Kidney (tissue), 14 donors: ENCODE data around the gene SLC41A3. TPM values are rescaled to one million over a fixed set of nuclear protein-coding genes. Genes with fewer than 3 reads are reported as not detected.
A peak's percentile ranks its signal among the peaks of the same experiment; 100 is the strongest.

Experiments
- DNase-seq, 5 donors: peaks; one replicate each; pipeline ENCODE4 v3.0.0-alpha.2; 2013 to 2020
- FAIRE-seq: peaks from 2 replicates; lab custom pipeline; 2012; peaks lifted over from hg19 to GRCh38; lab: Jason Lieb, UNC
- H3K27ac ChIP-seq, 2 donors: one replicate each; pipeline ENCODE4 v1.7.0; 2013; ENCODE audit warnings: low read depth in 2 of 2, low read length in 2 of 2, inconsistent platforms in 1 of 2
- H3K27me3 ChIP-seq: one replicate; pipeline ENCODE4 v1.7.1; 2013; ENCODE audit warnings: low read length, inconsistent platforms; ENCODE audit not compliant: control insufficient read depth, insufficient read depth
- H3K36me3 ChIP-seq, 3 donors: one replicate each; pipeline versions ENCODE4 v1.7.0 to v1.7.1; 2013; ENCODE audit warnings: low read length in 3 of 3, control low read depth in 1 of 3, inconsistent platforms in 1 of 3; ENCODE audit not compliant: insufficient read depth in 3 of 3, control insufficient read depth in 2 of 3
- H3K4me1 ChIP-seq, 3 donors: one replicate each; pipeline versions ENCODE4 v1.7.0 to v1.7.1; 2013; ENCODE audit warnings: low read length in 3 of 3, inconsistent platforms in 1 of 3, low read depth in 1 of 3; ENCODE audit not compliant: control insufficient read depth in 2 of 3, insufficient read depth in 2 of 3
- H3K4me3 ChIP-seq, 3 donors: one replicate each; pipeline versions ENCODE4 v1.7.0 to v1.8.1; 2013; ENCODE audit warnings: low read length in 3 of 3, control low read depth in 1 of 3, inconsistent platforms in 1 of 3
- H3K9ac ChIP-seq, 3 donors: one replicate each; pipeline versions ENCODE4 v1.7.0 to v1.7.1; 2013; ENCODE audit warnings: low read length in 3 of 3, control low read depth in 1 of 3, inconsistent platforms in 1 of 3
- H3K9me3 ChIP-seq, 3 donors: one replicate each; pipeline versions ENCODE4 v1.7.0 to v1.7.1; 2013; ENCODE audit warnings: low read length in 3 of 3, control low read depth in 1 of 3, inconsistent platforms in 1 of 3; ENCODE audit not compliant: control insufficient read depth in 2 of 3, insufficient read depth in 1 of 3
- intact Hi-C: fragments of 100-400 bp; cut with DNase I; formaldehyde crosslinking; loops from one replicate; pipeline ENCODE4 v1.11.1; 2022
- polyA plus RNA-seq: library from polyadenylated mRNA; stranded (reverse); fragments of 350-450 nt; fragmentation: Illumina TruSeq; extraction: RNeasy Lipid Tissue Mini Kit (QIAGEN cat#74804); gene quantifications from one replicate; pipeline ENCODE4 v1.2.3, GENCODE V29; 2014; ENCODE audit warnings: low read depth, low replicate concordance; ENCODE audit not compliant: insufficient read depth
- total RNA-seq: library from RNA; stranded (reverse); fragmentation: NEBNext Ultra II Directional; extraction: Animal tissue kit (Norgen Biotek cat#: 25700); gene quantifications from one replicate; pipeline ENCODE4 v1.2.1, GENCODE V29; 2021
- TF ChIP-seq, protein P1 (sequence below): IDR thresholded peaks from 3 replicates; pipeline ENCODE4 v1.5.1; 2012; ENCODE audit warnings: mild to moderate bottlenecking, moderate library complexity, borderline replicate concordance; ENCODE audit not compliant: insufficient read depth; ENCODE audit errors: extremely low read depth
- donor health status: control.
- donor health status: control.
- donor health status: control.
- donor health status: control.
- donor health status: control.
- donor health status: DM: yes; HTN: yes; CAD: no.
- donor health status: Normal renal cell carcinoma (clear cell type).

Gene SLC41A3
- total and polyA plus RNA-seq, 2 donors from 2014 or later: 31.6 to 74.3 TPM

DNA sequence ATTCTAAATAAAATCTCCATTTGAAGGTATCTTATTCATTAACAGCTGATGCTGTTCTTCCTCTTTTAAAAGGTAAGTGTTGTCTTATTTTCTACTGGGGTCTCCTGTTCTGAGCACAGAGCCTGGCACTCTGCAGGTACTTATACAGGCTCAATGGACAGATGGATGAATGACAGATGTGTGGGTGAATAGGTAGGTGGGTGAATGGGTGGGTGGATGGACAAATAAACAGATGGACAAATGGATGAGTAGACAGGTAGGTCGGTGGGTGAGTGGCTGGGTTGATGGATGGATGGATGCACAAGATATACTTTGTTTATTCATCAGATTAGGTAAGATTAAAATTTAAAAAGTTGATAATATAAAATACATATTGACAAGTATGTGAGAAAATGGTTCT is 53.5 kb downstream of the SLC41A3 start:
- TF ChIP-seq, protein P1, sequence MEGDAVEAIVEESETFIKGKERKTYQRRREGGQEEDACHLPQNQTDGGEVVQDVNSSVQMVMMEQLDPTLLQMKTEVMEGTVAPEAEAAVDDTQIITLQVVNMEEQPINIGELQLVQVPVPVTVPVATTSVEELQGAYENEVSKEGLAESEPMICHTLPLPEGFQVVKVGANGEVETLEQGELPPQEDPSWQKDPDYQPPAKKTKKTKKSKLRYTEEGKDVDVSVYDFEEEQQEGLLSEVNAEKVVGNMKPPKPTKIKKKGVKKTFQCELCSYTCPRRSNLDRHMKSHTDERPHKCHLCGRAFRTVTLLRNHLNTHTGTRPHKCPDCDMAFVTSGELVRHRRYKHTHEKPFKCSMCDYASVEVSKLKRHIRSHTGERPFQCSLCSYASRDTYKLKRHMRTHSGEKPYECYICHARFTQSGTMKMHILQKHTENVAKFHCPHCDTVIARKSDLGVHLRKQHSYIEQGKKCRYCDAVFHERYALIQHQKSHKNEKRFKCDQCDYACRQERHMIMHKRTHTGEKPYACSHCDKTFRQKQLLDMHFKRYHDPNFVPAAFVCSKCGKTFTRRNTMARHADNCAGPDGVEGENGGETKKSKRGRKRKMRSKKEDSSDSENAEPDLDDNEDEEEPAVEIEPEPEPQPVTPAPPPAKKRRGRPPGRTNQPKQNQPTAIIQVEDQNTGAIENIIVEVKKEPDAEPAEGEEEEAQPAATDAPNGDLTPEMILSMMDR: no peak
- no peak for DNase-seq
- Histone ChIP-seq H3K4me1 (no peaks in the 10 kb centered on the region), H3K27me3 (no peaks in the 10 kb centered on the region), H3K27ac (no peak overlapping the region), H3K9ac (no peak overlapping the region), H3K36me3 (peaks cover 0 to 2% (median 0%) of the 10 kb centered on the region in 3 donors), H3K4me3 (no peak overlapping the region), H3K9me3 (peaks cover 0 to 4% (median 0%) of the 10 kb centered on the region in 3 donors)
- FAIRE-seq: no peak
- intact Hi-C loops: no loop called here

DNA sequence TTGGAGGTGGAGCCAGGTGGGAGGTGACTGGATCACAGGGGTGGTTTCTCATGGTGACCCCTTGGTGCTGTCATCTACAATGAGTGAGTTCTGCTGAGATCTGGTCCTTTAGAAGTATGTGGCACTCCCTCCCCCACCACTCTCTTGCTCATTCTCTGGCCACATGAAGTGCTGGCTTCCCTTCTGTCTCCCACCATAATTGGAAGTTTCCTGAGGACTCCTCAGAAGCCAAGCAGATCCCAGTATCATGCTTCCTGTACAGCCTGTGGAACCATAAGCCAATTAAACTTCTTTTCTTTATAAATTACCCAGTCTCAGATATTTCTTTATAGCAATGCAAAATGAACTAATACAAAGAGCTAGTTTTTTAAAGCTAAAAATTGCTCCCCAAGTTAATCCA is 54.7 kb downstream of the SLC41A3 start:
- no peak overlapping the region for H3K4me3 ChIP-seq
- FAIRE-seq (no peak), DNase-seq (no peak)
- TF ChIP-seq, protein P1: no peak
- H3K27ac ChIP-seq: no peak overlapping the region
- H3K9ac ChIP-seq: no peak overlapping the region
- intact Hi-C loops: no loop called here
- peaks cover 0 to 2% (median 1%) of the 10 kb centered on the region in 3 donors for H3K36me3 ChIP-seq
- no peaks in the 10 kb centered on the region for H3K4me1 ChIP-seq
- H3K9me3 ChIP-seq: peaks cover 0 to 4% (median 0%) of the 10 kb centered on the region in 3 donors
- H3K27me3 ChIP-seq: no peaks in the 10 kb centered on the region

DNA sequence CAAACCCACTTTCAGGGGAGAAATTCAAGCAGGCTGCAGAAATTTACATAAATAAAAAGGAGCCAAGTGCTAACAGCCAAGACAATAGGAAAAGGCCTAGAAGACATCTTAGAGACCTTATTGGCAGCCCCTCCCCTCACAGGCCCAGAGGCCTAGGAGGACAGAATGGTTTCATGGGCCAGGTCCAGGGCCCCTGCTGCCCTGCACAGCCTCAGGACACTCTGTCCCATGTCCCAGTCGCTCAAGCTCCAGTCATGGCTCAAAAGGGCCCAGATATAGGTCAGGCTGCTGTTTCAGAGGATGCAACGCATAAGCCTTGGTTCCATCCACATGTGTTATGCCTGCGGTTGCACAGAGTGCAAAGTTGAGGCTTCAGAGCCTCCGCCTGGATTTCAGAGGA is 55.8 kb downstream of the SLC41A3 start:
- FAIRE-seq: no peak
- H3K9me3 ChIP-seq: peaks cover 0 to 4% (median 0%) of the 10 kb centered on the region in 3 donors
- intact Hi-C loops: no loop called here

More for the DNA sequence above, 55.8 kb downstream of the SLC41A3 start:
- TF ChIP-seq, protein P1: no peak
- no peak overlapping the region for H3K4me3 ChIP-seq
- no peak overlapping the region for H3K9ac ChIP-seq
- no peak overlapping the region for H3K27ac ChIP-seq
- no peaks in the 10 kb centered on the region for H3K4me1 ChIP-seq
- DNase-seq: peak in 2 of 5 donors; percentile 3 to 6
- peaks cover 0 to 6% (median 2%) of the 10 kb centered on the region in 3 donors for H3K36me3 ChIP-seq
- no peaks in the 10 kb centered on the region for H3K27me3 ChIP-seq
